Stimulated activated CD8-positive, alpha-beta memory T cell treated with anti-CD3 and anti-CD28 coated beads, Interleukin-4, amount 100 ng/mL, for 24 hours (primary cell): ENCODE data around the gene KBTBD12.
"Not testable (repeated sequence)": the region's sequence is repeated elsewhere in the genome, so short reads cannot be mapped to it uniquely, and the experiment has no call there.

ENCODE experiments used
- DNase-seq: peaks from one replicate; pipeline ENCODE4 v3.0.0-alpha.2; 2020; ENCODE audit warnings: low read depth

Gene KBTBD12

DNA sequence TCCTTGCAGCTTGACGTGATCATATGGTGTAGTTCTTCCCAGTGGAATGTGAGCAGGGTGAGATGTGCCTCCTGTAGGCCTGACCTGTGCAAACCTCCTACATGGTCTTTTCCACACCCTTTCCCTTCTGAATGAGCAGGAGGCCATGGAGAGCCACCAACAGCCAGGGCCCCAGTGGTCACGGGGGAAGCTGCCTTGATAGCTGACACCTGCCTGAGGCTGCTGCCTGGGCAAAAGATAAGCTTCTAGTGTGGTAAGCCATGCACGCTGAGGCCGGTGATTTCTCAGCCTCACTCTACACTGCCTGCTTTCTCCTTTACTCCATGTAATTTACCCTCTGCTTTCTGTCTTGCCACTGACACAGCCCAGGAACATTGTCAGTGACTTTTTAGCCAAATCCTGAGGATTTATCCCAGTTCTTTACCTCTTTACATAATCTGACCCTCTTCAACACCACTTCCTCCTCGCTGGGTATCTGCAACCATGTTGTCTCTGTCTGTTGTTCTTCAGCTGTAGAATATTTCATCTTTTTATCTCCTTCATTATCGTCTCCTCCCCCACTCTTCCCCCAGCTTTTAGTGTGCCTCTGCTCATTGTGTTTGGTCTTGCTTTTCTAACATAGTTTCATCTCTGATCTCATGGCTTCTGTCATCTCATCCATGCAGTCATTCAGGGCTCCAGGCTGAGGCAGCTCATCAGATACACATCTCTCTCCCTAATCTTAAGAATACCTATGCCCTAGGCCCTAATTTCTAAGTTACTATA is 11.2 kb upstream of the KBTBD12 start:
- DNase-seq = no peak

DNA sequence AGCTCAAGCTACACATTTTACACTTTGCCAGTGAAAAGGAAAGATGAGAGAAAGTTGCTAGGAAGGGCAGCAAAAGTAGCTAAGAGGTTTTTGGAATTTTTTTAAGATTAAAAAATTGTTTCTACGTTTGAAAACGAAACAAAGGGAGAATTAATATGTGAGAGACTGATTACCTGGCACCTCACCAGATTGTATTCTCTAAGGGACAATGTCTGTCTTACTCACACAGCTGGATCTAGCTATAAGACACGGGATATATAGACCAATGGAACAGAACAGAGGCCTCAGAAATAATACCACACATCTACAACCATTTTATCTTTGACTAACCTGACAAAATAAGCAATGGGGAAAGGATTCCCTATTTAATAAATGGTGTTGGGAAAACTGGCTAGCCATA is 9.5 kb upstream of the KBTBD12 start:
- no peak for DNase-seq

DNA sequence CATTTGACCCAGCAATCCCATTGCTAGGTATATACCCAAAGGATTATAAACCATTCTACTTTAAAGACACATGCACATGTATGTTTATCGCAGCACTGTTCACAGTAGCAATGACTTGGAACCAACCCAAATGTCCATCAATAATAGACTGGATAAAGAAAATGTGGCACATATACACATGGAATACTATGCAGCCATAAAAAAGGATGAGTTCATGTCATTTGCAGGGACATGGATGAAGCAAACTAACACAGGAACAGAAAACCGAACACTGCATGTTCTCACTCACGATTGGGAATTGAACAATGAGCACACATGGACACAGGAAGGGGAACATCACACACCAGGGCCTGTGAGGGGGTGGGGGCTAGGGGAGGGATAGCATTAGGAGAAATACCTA is 8.4 kb upstream of the KBTBD12 start:
- DNase-seq = not testable (repeated sequence)

DNA sequence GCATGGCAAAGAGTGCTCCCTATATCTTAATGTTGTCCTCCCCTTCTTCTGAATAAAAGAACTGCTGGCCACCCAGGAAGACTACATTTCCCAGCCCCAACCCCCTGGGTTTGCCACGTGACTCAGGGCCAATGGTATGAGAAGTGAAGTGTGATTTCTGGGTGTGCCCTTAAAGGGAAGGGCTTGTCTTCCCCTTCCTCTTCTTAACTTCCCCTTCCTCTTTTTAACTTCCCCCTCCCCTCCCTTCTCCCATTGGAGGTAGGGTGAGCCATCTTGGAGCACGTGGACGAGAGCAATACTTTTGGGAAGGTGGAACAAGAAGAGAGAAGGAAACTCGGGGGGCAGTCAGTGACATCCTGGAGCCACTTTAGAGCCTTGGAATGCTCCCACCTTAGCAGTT is 6.8 kb upstream of the KBTBD12 start:
- no peak for DNase-seq

DNA sequence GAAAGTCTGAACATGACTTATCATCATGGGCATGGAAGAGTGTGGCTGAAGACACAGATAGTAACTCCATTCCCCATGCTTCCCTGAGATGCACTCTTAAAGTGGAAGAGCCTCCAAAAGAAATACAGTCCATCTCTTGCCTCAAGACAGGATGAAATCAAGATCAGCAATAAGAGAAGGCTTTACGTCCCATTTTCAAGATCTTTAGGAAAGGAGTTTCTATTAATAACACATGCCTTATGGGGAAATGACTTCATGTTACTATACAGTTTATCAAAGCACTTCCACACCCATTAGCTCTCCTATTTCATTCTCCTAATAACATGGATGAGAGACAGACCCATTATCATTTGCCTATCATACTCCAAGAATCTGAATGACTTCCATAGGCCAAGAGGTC is 6.1 kb upstream of the KBTBD12 start:
- DNase-seq = no peak

DNA sequence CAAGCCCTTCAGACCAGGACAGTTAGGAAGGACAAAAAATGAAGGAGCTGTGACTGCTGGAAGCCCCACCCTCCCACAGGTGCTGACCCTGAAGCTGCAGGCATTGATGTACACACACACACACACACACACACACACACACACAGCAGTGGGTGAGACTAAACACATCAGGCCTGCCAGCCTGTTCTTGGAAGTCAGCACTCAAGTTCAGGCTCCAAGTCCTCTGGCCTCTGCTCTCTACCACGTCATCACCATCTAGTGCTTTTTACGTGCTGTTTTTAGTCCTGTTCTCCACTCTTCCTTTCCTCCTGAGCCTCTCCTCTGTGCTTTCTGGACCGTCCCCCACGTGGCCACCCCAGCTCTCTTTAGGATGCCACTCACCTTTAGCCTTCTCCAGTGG is 5.4 kb upstream of the KBTBD12 start:
- DNase-seq = no peak

DNA sequence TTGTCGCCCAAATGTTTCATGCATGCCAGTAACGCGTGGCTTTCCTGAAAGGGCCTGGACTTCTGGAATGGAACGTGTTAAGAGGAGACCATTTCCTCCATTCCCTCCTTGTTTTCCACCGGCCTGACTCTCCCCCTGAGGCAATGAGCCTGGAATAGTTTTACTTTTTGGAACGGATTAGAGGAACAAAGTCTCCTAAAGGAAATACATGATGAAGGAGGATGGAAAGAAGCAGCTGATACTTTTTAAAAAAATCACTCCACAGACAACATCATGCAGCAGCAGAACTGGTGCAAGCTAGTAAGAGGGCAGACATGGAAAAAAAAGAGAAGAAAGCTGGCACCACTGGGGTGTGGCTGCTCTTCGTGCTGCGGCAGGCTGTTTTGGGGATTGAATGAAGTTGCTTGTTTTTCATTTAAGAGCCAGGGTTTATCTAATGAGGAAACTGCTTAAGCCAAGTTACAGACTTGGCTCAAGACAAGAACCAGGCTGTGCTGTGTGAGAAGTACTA is 3.6 kb upstream of the KBTBD12 start:
- DNase-seq = no peak

DNA sequence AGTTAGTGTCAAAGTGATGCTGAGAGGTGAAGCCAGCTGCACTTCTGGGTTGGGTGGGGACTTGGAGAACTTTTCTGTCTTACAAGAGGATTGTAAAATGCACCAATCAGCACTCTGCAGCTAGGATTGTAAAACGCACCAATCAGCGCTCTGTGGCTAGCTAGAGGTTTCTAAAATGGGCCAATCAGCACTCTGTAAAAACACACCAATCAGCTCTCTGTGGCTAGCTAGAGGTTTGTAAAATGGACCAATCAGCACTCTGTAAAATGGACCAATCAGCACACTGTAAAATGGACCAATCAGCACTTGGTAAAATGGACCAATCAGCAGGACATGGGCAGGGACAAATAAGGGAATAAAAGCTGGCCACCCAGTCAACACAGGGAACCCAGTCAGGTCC is 1.2 kb upstream of the KBTBD12 start:
- DNase-seq = not testable (repeated sequence)

DNA sequence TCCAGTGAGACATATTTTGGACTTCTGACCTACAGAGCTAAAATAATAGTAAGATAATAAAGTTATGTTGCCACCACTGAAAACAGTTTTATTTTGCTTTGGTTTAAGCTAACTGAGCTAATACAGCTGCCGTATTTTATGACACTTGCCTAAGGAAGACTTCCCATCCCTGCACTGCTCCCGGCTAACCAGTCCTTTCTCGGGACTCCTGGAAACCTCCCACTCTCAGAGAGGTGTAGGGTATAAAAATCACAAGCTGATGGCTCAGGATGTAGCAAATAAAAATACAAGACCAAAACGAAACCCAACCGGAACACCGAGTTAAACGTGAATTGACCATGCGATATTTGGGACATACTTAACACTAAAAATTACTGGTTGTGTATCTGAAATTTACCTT is 448 bp upstream of the KBTBD12 start:
- DNase-seq = no peak

DNA sequence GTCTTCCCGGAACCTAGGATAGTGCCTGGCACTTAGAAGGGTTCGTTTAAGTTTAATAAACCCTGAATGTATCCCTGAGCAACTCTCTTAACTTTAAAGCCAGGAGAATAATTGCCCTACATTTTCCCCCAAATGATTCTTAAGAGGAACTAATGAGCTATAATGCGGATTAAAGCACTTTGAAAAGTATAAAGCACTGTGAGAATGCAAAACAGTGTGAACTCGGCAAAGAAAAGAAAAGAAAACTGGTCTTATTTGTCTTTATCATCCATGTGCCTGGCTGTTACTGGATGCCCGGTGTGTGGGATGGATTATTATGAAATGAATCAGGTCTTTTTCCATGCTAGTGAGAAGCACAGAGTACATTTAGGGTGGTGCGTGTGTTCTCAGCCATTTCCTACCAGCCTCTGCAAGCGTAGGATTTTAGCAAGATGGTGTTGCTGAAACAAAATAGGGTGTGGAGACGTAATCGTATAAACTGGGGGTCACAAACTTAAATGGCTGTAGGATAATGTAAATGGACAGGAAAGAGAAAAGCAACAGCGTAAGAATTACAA is 983 bp downstream of the KBTBD12 start:
- no peak for DNase-seq

DNA sequence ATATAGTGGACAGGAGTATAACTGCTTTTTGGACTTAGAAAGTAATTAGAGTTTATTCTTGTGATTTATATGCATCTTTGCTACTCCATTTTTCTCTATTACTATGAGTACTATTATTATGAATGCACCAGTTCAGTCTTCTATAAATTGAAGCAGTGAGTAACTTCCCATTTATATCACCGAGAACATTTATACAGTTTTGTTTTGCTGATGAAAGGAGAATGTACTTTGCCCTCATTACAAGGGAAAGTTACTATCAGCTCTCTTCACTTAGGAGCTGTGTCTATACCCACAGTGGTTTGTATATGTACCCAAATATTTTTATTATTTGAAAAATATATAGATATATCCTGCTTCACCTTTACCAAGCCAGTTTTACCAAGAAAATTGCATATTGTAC is 5.7 kb downstream of the KBTBD12 start:
- no peak for DNase-seq

DNA sequence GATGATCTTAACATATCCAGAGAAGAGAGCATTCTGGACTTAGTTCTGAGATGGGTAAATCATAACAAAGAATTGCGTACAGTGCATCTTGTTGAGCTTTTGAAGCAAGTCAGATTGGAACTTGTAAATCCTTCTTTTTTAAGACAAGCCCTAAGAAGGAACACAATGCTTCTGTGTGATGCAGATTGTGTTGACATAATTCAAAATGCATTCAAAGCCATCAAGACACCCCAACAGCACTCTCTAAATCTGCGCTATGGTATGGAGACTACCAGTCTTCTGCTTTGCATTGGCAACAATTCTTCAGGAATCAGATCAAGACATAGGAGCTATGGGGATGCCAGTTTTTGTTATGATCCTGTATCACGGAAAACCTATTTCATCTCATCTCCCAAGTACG is 8.6 kb downstream of the KBTBD12 start:
- DNase-seq = no peak

DNA sequence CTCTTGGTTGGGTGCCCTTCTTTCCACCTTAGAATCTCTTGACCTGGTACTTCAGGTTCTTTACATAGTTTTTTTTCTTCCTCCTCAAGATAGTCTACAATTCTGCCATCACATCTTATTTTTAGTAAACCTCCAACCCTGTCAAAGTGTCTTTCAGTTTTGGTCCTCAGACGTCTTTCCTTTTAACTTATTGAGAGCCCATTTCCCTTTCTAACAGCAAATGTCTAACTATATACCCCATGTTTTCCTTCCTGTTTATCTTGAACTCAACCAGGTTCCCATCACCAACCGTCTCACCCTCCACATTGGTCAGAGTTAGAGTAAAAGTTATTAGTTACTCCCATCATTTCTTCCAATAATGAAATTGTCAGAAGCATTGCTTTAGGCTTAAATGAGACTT is 10.4 kb downstream of the KBTBD12 start:
- no peak for DNase-seq

DNA sequence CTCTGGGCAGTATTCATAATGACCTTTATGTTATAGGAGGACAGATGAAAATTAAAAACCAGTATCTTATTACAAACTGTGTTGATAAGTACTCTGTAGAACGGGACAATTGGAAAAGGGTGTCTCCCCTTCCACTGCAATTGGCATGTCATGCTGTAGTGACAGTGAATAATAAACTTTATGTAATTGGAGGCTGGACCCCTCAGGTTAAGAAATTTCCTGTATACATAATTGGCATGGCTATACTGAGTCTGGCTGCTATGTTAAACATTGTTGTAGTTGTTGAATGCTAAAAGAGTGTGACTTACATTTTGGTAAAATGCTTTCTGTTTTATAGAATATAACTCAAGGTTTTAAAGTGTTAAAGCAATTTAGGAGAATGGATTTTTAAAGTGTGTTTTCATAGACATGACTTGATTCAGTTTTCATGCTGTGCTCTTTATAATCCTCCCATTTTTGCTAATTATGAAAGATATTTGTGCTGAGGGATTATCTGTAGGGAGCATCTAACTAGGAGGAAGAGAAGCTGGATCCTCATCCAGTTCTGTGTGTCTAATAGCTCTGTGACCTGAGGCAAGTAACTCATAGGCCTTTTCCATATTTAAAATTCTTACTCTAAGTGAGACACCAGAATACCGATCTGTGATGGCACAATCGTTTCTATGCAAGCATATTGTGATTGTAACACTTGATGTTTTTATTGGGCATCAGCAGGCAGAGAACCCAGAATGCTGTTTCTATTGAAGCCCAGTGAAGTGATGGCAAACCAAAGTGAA is 13.0 kb downstream of the KBTBD12 start:
- no peak for DNase-seq

DNA sequence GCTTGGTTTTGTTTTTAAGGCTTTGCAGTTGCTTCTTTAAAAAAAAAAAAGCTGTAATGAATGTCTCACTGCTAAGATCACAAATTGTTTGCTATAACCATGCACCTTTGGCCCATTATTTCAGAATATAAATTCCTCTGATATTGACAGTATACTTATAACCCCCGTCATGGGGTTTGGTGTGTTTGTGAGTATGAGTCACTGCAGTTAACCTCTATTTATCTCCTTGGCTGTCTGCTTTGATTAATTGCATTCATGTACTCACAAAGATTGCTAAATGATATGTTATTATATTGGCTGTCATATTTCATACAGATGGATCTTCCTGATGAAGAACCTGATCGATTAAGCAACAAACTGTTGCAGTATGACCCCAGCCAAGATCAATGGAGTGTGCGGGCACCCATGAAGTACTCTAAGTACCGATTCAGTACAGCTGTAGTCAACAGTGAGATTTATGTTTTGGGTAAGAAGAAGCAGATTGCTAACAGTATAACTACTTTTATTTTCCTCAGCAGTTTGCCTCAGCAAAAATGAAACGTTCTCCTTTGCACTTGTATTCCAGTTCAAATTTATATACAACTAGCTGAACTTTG is 14.9 kb downstream of the KBTBD12 start:
- DNase-seq = no peak

DNA sequence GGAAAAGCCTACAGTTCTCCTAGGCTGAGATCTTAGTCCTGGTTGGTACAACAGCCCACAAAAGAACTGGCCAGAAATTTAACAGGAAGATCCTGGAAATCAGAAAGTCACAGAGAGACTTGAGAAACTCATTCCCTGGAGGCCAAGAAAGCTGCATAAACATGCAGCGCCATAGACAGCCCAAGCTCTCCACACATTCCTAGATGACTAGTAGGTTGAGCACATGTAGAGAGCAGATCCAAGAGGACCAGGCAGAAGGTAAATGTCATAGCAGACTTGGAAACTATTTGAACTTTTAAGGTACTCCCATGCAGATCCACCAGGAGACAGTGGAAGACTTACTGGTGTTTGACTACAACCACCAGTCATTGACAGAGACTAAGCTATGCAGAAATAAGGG is 18.4 kb downstream of the KBTBD12 start:
- no peak for DNase-seq

DNA sequence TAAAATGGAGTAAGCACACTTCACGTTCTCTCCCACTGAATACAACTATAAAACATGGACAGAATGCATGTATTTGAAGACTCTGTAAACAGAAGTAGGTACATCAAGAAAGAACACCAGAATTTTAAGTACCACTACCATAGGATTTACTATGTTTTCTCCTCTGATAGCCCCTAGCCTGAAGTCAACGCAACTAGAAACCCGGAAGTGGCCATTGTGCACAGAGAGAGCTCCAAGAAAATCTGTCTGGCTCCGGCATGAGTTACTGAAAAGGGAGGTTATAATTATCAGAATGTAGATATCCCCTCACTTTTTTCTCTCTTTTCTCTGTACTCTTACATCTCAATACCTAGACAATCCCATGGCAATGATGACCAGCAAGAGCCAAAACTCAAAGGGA is 23.8 kb downstream of the KBTBD12 start:
- no peak for DNase-seq

DNA sequence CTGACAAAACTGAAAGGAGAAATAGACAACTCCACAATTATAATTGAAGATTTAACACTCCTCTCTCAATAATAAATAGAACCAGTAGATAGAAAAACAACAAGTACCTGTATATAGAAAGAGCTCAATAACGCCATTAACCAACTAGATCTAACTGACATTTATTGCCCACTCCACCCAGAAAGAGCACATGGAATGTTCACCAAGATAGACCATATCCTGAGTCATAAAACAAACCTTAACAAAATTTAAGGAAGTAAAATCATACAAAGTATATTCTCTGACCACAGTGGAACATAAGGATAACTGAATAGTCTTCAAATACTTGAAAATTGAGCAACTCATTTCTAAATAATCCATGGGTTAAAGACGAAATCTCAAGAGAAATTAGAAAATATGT is 25.1 kb downstream of the KBTBD12 start:
- no peak for DNase-seq

DNA sequence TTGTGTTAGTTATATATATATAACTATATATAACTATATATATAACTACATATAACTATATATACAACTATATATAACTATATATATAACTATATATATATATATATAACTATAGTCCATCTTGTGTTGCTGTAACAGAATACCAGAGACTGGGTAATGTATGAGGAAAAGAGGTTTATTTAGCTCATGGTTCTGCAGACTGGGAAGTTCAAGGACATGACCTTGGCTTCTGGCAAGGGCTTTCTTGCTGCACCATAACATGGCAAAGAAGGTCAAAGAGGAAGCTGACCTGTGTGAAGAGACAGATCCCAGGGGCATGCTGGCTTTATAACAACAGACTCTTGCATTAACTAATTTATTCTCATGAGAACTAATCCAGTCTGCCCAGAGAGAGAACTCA is 27.6 kb downstream of the KBTBD12 start:
- DNase-seq = no peak

DNA sequence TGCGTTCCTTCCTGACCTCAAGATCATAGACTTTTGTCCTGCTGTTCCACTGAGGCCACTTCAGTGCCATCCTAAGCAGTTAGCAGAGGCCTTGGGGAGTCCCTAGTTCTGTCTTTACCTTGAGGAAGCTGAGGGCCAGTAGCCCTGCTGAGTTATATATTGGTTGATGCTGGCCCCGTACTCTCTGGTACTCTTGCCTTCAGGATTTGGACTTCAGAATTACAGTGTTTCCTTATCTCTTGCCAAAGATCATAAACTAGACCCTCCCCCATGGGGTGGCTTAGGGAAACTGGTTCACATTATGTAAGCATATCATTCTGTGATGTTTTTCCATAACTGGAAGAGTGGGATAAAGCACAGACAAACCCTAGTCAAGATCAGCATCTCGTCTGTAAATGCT is 33.2 kb downstream of the KBTBD12 start:
- no peak for DNase-seq

DNA sequence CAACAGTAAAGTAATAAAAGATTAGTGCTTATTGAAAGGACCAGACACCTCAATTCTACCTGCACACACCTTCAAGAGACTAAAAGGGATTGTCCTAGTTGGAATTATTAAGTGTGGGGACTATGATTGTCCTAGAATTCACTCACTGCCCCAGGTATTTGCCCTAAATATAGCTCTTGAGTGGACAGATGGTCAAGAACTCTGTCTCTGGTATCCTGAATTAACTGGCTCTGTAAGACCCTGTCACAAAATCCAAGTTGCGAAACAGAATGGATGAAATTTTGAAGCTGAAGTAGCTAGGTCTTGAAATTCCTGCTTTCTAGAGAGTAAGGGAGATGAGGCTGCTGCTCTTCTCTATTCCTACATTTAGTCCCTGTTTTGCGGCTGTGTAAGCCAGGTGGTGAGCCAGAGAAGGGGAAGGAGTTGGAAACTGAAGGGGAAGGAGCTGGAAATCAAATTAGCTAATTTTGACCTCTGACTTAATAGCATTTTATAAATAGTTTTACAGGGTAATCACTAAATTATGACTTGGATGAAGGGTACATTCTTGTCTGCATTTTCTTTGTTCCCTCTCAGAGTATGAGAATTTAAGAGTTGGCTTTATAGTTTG is 34.5 kb downstream of the KBTBD12 start:
- no peak for DNase-seq

DNA sequence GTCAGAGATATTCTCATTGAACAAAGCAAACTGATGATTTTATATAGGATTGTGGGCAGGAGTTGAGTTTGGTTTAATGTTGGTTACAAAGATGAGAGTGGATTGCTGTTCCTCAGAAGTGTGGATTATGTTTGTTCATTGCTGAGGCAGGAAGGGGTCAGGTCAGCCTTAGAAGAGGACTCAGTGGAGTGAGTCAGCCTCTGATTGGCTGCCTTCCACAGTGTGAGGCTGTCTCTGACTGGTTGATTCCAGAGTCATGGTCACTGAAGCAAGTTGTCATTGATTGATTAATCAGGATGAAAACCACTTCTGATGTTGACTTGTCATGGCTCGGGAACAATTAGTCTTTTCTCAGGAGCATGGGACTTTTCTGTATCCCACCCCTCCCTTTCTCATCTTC is 36.2 kb downstream of the KBTBD12 start:
- DNase-seq = no peak
